ENCODE measurements around the gene PAK2. TPM values are rescaled to one million over a fixed set of nuclear protein-coding genes. Genes with fewer than 3 reads are reported as not detected.

The PAK2 gene
- total RNA-seq, 1 donor from 2014 or later = 52.1 TPM

DNA sequence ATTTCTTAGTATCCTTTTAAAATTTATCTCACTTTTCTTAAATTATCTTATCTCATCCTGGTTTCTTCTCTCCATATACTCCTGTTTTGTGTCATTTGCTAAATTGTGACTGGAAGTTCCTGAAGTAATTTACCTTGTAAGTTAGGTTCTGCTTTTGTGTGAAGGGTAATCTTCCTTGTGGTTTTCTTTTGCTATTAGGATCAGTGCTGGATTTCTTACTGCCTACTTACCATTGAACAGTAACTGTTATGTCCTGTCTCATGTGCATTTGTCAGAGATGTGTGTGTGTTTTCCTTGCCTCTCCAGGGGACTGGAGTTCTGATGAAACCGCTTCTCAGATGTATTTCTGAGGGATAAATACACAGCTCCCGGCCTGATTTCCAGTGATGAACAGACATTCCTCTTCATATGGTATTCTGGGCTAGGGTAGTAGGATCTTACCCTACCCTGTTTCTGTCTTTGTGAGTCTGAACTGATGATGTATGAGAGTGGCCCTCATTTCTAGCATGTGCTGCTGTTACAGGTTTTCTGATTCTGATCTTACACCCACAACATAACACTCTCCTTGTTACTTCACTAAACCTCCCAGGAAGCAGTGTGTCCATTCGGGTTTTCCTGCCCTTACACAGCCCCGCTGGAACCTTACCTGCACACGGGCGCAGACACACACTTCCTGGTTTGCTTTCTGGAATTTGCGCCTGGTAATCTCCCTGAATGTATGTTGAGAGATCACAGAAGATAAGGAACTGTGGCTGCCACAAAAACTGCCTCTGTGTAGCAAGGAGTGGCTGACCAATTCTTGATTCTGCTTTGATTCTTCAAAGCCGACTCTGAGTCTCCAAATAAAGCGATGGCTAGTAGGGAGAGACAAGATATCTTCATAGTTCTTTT lies 14.7 kb downstream of the PAK2 start:
- H3K4me3 ChIP-seq (ENCODE audit: low read depth, low read length) = no peak overlapping the region
- DNase-seq (ENCODE audit: low read depth) = no peak
- TF ChIP-seq, protein P1, sequence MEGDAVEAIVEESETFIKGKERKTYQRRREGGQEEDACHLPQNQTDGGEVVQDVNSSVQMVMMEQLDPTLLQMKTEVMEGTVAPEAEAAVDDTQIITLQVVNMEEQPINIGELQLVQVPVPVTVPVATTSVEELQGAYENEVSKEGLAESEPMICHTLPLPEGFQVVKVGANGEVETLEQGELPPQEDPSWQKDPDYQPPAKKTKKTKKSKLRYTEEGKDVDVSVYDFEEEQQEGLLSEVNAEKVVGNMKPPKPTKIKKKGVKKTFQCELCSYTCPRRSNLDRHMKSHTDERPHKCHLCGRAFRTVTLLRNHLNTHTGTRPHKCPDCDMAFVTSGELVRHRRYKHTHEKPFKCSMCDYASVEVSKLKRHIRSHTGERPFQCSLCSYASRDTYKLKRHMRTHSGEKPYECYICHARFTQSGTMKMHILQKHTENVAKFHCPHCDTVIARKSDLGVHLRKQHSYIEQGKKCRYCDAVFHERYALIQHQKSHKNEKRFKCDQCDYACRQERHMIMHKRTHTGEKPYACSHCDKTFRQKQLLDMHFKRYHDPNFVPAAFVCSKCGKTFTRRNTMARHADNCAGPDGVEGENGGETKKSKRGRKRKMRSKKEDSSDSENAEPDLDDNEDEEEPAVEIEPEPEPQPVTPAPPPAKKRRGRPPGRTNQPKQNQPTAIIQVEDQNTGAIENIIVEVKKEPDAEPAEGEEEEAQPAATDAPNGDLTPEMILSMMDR (conservative IDR thresholded peaks at IDR 0.05; ENCODE audit: low read depth, low read length) = no peak

DNA sequence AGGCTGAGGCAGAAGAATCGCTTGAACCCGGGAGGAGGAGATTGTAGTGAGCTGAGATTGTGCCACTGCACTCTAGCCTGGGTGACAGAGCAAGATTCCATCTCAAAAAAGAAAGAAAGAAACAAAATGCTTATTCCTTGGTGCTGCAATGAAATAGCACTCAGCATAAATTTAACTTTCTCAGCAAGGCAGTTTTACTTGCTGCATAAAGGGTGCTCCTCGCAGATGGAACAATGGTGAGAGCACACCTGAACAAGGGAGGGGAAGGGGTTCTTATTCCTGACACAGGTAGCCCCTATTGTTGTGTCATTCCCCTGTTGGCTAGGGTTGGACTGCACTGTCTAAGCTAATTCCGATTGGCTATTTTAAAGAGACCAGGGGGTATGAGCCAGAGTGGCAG lies 17.1 kb downstream of the PAK2 start:
- TF ChIP-seq, protein P1 (conservative IDR thresholded peaks at IDR 0.05; ENCODE audit: low read depth, low read length) = no peak
- no peak for DNase-seq (ENCODE audit: low read depth)
- no peak overlapping the region for H3K4me3 ChIP-seq (ENCODE audit: low read depth, low read length)

DNA sequence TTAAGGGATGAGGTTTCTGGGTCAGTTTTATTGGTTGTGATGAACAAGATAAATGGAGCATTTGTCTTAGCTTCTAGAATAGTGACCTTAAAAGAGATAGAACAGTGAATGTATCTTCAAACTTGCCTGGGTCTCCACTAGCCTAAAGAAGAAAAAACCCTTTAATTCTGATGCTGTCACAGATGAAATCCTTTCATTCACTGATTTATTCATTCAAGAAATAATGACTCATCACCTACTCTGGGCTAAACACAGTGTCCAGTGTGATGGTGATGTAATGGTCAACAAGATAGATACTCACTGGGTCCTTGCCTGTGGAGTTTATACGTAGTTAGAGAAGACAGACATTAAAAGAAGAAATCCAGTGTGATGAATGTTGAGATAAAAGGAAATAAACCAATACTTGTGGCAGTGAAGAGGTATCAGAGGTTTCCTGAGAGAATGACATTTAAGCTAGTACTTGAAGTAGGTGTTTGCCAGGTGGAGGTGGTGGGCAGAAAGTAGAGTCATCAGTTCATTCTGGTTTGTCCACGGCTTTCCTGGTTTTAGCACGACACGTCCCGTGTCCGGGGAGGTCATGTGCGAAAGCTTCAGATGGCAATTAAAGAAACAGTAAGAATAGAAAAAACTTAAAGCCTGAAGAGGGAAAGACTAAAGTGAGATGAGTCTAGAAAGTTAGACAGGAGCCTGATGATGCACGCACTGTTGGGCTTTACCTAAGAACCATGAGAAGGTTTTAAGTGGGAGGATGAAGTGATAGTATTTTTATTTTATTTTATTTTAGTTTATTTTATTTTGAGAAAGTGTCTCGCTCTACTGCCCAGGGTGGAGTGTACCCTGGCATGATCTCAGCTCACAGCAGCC lies 18.5 kb downstream of the PAK2 start:
- peak; percentile 85 for DNase-seq (ENCODE audit: low read depth)
- peak overlapping the region; percentile 8 for H3K4me3 ChIP-seq (ENCODE audit: low read depth, low read length)
- TF ChIP-seq, protein P1 (conservative IDR thresholded peaks at IDR 0.05; ENCODE audit: low read depth, low read length) = no peak

DNA sequence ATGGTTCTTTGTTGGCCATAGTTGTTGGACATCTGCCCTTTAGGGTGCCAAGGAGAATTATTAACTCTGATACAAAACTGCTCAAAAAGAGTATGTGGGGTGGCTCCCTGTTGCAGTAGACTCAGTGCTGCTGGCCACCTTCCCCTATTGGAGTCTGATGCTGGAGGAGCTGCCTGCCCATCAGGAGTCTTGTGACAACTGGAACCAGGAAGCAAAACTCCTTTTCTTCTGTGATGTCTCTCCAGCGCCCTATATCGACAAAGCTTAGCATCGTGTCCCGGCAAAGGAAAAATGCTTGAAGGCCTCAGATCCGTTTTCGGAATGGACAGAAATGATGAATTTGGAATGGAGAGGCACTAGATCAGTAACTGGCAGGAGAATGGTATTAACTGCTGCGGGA lies 23.5 kb downstream of the PAK2 start:
- TF ChIP-seq, protein P1 (conservative IDR thresholded peaks at IDR 0.05; ENCODE audit: low read depth, low read length) = no peak

DNA sequence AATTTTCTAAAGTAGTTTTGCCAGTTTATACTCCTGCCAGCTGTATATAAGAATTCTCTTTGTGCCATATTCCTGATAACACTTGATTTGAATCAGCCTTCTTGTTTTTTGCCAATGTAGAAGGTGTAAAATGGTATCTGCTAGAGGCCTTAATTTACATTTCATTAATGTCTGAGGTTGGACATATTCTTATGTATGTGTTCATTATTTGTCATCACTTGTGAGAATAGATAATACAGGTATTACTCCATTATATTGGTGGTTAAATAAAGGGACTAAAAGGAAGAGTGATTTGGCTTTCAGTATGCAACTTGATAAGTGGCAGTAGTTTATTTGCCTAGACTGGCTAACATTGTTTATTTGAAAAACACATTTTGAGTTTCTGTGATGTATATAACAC lies 25.8 kb downstream of the PAK2 start:
- TF ChIP-seq, protein P1 (conservative IDR thresholded peaks at IDR 0.05; ENCODE audit: low read depth, low read length) = no peak
- no peak overlapping the region for H3K4me3 ChIP-seq (ENCODE audit: low read depth, low read length)
- DNase-seq (ENCODE audit: low read depth) = no peak

More for the DNA sequence above, 23.5 kb downstream of the PAK2 start:
- DNase-seq (ENCODE audit: low read depth) = no peak
- no peak overlapping the region for H3K4me3 ChIP-seq (ENCODE audit: low read depth, low read length)

DNA sequence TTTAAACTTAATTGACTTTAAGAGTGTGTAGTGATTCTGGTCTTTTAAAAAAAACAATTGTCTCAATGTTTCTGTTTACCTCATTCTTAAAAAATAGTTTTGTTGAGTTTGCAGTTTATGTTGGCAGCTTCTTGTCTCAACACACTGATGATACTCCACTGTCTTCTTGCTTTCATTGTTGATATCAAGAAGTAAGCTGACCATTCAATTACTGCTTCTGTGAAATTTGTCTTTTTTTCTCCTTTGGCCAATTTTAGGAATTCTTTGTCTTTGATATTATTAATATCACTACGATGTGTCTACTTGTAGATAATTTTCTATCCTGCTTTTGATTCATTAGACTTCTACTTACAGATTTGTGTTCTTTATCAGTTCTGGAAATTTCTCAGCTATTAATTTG lies 31.4 kb downstream of the PAK2 start:
- no peak for DNase-seq (ENCODE audit: low read depth)
- no peak overlapping the region for H3K4me3 ChIP-seq (ENCODE audit: low read depth, low read length)
- TF ChIP-seq, protein P1 (conservative IDR thresholded peaks at IDR 0.05; ENCODE audit: low read depth, low read length) = no peak

All from epithelial cell of proximal tubule (primary cell).